Anterior cingulate cortex (tissue), 58 donors: Measurements from ENCODE around the gene UBA1.
"Not testable (repeated sequence)": the region's sequence is repeated elsewhere in the genome, so short reads cannot be mapped to it uniquely, and the experiment has no call there.

Experiments used
- DNase-seq, 58 donors: peaks; one replicate each; lab custom pipeline; 2025; lab: John Stamatoyannopoulos, UW

The UBA1 gene

GRCh38 chrX:47244676-47245075, 51.0 kb downstream of the UBA1 start:
- DNase-seq: no peak

DNA sequence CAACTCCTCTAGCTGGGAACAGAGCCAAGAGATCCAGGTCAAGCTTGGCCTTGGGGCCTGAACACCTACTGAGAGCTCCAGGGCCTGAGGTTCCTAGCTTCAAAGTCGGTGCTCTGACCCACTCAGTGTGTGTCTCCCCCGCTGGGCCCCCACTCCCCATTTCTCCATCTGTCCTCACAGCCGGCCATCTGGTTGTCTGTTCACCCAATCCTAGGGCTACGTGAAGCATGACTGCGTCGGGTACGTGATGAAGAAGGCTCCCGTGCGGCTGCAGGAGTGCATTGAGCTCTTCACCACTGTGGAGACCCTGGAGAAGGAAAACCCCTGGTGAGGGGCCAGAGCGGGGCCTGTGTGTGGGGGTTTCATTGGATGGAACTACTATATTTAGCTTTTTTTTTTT, 51.5 kb downstream of the UBA1 start:
- no peak for DNase-seq

- no peak for DNase-seq
Observed at GRCh38 chrX:47247206-47247998, 53.8 kb downstream of the UBA1 start.

- no peak for DNase-seq
Observed at GRCh38 chrX:47247999-47248320, 54.3 kb downstream of the UBA1 start.

DNA sequence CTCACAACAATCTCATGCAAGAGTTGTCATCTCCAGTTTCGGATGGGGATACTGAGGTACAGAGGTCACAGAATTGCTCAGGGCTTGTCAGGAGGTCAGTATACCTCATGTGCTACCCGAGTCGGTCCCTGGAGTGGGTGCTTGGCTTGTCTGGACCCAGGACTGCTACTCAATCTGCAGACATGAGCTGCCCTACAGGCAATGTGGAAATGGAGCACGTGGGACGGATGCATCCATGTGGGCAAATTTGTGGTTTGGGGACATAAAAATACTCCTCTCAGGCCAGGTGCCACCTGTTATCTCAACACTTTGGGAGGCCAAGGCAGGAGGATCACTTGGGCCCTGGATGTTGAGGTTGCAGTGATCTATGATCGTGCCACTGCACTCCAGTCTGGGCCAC, 54.9 kb downstream of the UBA1 start:
- DNase-seq: no peak

DNA sequence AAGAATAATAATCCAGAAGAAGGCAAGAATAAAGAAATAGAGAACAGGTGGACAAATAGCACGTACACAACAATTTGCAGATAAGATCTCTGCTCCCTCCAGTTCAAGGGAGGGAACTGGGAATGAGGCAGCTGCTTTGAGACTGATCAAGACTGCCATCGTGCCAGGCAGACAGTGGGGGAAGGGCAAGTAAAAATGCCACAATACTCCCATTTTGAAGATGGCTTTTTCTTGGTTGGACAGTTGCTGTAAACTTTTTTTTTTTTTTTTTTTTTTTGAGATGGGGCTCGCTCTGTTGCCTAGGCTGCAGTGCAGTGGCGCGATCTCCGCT, 56.4 kb downstream of the UBA1 start:
- no peak for DNase-seq

DNA sequence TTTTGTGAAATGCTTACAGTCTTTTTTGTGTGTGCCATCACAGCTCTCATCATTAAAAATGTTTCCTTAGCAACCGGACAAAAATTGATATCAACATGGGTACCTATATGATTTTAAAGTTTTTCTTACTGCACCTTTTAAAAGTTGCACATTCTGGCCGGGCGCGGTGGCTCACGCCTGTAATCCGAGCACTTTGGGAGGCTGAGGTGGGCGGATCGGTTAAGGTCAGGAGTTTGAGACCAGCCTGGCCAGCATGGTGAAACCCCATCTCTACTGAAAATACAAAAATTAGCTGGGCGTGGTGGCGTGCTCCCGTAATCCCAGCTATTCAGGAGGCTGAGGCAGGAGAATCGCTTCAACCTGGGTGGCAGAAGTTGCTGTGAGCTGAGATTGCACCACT, 64.0 kb downstream of the UBA1 start:
- not testable (repeated sequence) for DNase-seq
